Measurements from ENCODE around the gene ERICH6. TPM values are rescaled to one million over a fixed set of nuclear protein-coding genes. Genes with fewer than 3 reads are reported as not detected.

Gene ERICH6
- total RNA-seq, 6 donors from 2014 or later = 2.1 TPM; not detected in 5

- Histone ChIP-seq H3K27ac (no peak overlapping the region), H3K27me3 (no peaks in the 10 kb centered on the region), H3K36me3 (peaks cover 0 to 26% (median 9%) of the 10 kb centered on the region in 4 donors), H3K4me1 (peaks cover 17 to 39% (median 23%) of the 10 kb centered on the region in 4 donors), H3K9me3 (no peaks in the 10 kb centered on the region), H3K4me3 (no peak overlapping the region)
- 88 to 93% methylated on average over 9 to 12 of the region's 12 CpGs for WGBS, 2 donors
- no peak for TF ChIP-seq EP300 (IDR thresholded peaks at IDR 0.05)
- no peak for TF ChIP-seq POLR2A (IDR thresholded peaks at IDR 0.05)
- TF ChIP-seq CTCF (IDR thresholded peaks at IDR 0.05) = no peak
- TF ChIP-seq POLR2AphosphoS5 (IDR thresholded peaks at IDR 0.05) = no peak
- DNase-seq (no peak), ATAC-seq (ENCODE audit: low FRiP score in 2 of 2) (no peak)
Measured at GRCh38 chr3:150740733-150741496, 37.2 kb upstream of the ERICH6 start.

GRCh38 chr3:150739877-150740645 lies 36.3 kb upstream of the ERICH6 start:
- TF ChIP-seq EP300 (IDR thresholded peaks at IDR 0.05) (no peak), POLR2A (IDR thresholded peaks at IDR 0.05) (no peak), POLR2AphosphoS5 (IDR thresholded peaks at IDR 0.05) (no peak), CTCF (IDR thresholded peaks at IDR 0.05) (no peak)
- Histone ChIP-seq H3K4me1 (peaks cover 17 to 31% (median 20%) of the 10 kb centered on the region in 4 donors), H3K27me3 (no peaks in the 10 kb centered on the region), H3K36me3 (peaks cover 0 to 26% (median 9%) of the 10 kb centered on the region in 4 donors), H3K27ac (no peak overlapping the region), H3K4me3 (no peak overlapping the region), H3K9me3 (no peaks in the 10 kb centered on the region)
- 77 to 86% methylated on average over 8 of the region's 8 CpGs for WGBS, 2 donors
- ATAC-seq (ENCODE audit: low FRiP score in 2 of 2) (no peak), DNase-seq (no peak)

GRCh38 chr3:150739200-150739863 lies 35.6 kb upstream of the ERICH6 start:
- Histone ChIP-seq H3K27ac (no peak overlapping the region), H3K27me3 (no peaks in the 10 kb centered on the region), H3K4me1 (peaks cover 12 to 24% (median 13%) of the 10 kb centered on the region in 4 donors), H3K9me3 (no peaks in the 10 kb centered on the region), H3K36me3 (peaks cover 0 to 26% (median 9%) of the 10 kb centered on the region in 4 donors), H3K4me3 (no peak overlapping the region)
- DNase-seq (no peak), ATAC-seq (ENCODE audit: low FRiP score in 2 of 2) (no peak)
- TF ChIP-seq CTCF (IDR thresholded peaks at IDR 0.05) = no peak
- TF ChIP-seq POLR2A (IDR thresholded peaks at IDR 0.05) = no peak
- no peak for TF ChIP-seq POLR2AphosphoS5 (IDR thresholded peaks at IDR 0.05)
- no peak for TF ChIP-seq EP300 (IDR thresholded peaks at IDR 0.05)
- 76 to 77% methylated on average over 7 of the region's 7 CpGs for WGBS, 2 donors

GRCh38 chr3:150738688-150739087 lies 35.0 kb upstream of the ERICH6 start:
- Histone ChIP-seq H3K4me1 (peaks cover 8 to 18% (median 12%) of the 10 kb centered on the region in 4 donors), H3K36me3 (peaks cover 0 to 26% (median 9%) of the 10 kb centered on the region in 4 donors), H3K27ac (peak overlapping the region in 1 of 4 donors; percentile 63), H3K27me3 (no peaks in the 10 kb centered on the region), H3K9me3 (no peaks in the 10 kb centered on the region), H3K4me3 (no peak overlapping the region)
- TF ChIP-seq CTCF (IDR thresholded peaks at IDR 0.05) (no peak), EP300 (IDR thresholded peaks at IDR 0.05) (no peak), POLR2A (IDR thresholded peaks at IDR 0.05) (no peak), POLR2AphosphoS5 (IDR thresholded peaks at IDR 0.05) (no peak)
- DNase-seq (no peak), ATAC-seq (ENCODE audit: low FRiP score in 2 of 2) (no peak)
- 48 to 52% methylated on average over 4 of the region's 4 CpGs for WGBS, 2 donors
